ENCODE measurements around the gene HEYL.

DNA sequence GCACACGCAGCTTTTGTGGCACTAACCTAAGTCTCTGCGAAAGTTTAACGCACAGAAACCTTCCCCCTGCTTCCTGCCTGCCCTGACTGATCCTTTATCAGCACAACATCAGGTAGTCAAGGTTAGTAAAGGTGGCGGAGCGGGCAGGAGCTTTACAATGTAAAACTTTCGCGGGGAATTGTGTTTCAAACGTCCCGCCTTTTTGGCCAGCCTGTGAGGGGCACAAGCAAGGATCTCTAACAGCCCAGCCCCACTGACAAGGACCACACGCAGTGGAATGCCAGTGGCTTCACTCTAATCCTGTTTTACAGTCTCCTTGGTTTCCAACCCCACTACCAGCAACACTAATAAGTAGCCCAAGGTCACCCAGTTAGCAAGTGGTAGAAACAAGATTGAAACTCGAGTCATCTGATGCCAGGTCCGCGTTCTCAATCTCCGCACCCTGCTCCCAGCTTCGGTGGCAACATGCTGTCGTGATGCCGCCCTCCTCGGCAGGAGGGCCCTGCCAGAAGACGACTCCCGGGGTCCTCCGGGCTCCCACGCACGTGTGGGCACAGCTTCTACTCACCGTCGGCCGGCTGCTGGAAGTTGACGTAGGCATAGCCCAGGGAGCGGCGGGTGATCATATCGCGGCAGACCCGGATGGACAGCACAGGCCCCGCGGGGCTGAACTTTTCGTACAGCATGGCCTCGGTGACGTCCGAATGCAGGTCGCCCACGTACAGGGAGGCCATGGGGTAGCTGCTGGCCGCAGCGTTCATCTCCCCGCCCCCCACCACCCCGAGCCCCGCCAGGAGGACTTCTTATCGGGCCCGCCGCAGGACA is 64.0 kb downstream of the HEYL start:
- TF ChIP-seq CTCF (IDR thresholded peaks at IDR 0.05) (no peak), POLR2A (IDR thresholded peaks at IDR 0.05) (no peak)
